ENCODE data around the gene HIF1AN.

The HIF1AN gene

GRCh38 chr10:100535715-100536353 lies at the start of gene HIF1AN:
Gene HIF1AN, plus strand, starts transcription at chr10:100535943. Its CDS starts 16 bp downstream, at chr10:100535959.
- DNase-seq (ENCODE audit: low spot score): peak; percentile 97

DNA sequence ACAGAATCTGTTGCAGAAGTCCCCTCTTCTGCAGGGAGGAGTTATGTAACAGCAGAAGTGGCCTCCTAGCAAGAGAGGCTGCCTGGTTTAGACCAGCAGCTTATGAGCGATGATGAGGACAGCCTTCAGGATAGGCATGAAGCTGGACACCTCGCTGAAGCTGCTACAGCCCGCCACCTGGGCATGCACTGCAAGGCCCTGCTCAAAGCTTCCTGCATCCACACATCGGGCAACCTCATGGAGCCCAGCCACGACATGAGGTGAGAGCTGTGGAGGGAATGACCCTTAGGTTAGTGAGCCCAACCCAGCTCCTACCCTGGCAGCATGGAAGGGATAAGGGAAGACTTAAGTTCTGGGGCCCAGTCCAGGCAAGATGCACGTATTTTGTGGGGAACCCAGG lies 48.2 kb upstream of the HIF1AN start:
- DNase-seq (ENCODE audit: low spot score): no peak

- DNase-seq (ENCODE audit: low spot score): no peak
These were observed 46.3 kb upstream of the HIF1AN start for GRCh38 chr10:100489396-100489795.

GRCh38 chr10:100490531-100490930 lies 45.2 kb upstream of the HIF1AN start:
- DNase-seq (ENCODE audit: low spot score): no peak

DNA sequence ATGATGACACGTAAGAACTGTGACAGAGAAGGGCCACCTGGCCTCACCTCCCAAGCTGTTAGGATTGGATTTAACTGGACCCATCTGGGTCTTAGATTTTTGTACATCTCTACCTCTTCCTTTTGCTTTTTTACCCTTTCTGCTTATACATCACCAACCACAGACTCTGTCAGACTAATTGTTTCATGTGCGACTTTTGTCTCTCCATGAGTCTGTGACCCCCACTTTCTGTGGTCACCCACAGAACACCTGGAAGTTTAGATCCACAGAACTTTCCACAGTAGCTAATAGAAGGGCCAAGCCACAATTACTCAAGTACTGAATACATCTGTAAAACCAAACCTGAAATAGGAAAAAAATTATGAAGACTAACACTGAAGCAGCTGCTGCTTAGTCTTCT lies 39.2 kb upstream of the HIF1AN start:
- DNase-seq (ENCODE audit: low spot score): no peak

DNA sequence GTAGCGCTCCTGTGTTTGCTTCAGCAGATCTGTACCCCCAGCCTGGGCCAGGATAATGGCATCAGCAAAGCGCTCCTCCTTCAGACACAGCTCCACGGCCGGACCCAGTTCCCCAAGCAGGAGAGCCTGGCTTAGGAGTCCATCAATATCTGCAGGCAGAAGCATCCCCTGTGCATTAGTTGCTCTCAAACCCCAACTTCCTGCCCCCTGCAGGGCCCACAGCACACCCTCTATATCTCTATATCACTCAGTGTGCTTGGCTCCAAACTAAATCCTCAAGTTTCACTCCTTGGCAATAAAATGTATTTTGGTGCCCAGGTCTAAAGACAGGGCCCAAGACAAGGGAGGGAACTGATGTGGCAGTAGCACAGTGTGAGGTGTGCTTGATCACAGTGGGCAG lies 37.7 kb upstream of the HIF1AN start:
- no peak for DNase-seq (ENCODE audit: low spot score)

DNA sequence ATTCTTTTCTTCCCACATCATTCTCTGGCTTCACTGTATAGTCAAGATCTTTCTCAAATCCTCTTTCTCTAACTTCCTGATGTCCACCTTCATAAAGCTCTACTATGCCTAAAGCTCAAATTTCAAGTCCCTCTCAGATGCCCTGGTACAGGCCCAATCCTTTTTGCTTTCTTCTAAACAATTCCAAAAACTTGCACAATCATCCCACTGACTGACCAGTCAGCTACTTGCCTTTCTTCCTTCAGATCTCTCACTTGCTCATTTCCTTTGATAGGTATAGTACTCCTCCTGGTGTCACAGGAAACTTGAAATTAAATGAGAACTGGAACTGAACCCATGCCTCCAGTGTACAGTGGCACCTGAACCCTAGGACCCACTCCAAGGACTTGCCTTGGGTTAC lies 34.3 kb upstream of the HIF1AN start:
- DNase-seq (ENCODE audit: low spot score): no peak

DNA sequence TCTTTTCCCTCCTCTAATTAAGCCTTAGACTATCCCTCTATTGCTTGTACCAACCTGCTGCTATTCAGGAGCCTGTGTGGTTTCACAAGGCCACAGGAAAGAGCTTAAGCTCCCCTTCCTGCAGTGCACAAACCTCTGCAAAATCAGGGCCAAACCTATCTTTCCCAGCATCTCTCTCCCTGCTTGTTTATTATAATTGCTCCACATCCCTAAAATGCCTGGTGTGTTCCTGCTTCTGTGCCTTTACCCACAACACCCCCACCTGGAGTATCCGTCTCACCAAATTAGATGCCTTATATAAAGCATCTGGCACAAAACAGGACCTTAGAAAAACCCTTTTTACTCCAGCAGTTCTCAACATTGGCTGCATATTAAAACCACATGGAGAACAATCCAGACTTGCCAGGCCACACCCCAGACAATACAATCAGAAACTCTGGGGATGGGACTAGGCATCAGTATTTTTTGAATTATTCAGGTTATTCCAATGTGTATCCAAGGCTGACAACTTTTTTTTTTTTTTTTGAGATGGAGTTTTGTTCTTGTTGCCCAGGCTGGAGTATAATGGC lies 32.7 kb upstream of the HIF1AN start:
- no peak for DNase-seq (ENCODE audit: low spot score)

DNA sequence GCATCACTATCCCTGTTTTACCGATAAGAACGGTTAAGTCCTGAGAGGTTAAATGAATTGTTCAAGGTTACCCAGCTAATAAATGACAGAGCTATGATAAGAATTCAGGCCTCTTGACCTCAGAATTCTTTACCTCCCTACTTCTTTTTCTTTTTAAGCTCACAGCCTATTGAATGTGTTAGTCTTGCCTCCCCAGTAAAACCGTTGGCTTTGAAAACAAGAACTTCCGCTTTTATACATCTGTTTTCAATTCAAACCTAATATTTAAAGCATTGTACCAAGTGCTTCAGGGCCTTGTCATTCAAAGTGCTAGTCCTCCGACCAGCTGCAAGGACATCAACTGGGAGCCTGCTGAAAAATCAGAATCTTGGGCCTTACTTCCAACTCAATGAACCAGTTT lies 31.6 kb upstream of the HIF1AN start:
- DNase-seq (ENCODE audit: low spot score): no peak

GRCh38 chr10:100505164-100505563 lies 30.6 kb upstream of the HIF1AN start:
- DNase-seq (ENCODE audit: low spot score): no peak

- DNase-seq (ENCODE audit: low spot score): peak; percentile 80
These were observed 29.0 kb upstream of the HIF1AN start for GRCh38 chr10:100506596-100507356.

GRCh38 chr10:100507357-100507732 lies 28.4 kb upstream of the HIF1AN start:
- no peak for DNase-seq (ENCODE audit: low spot score)

GRCh38 chr10:100508266-100508665 lies 27.5 kb upstream of the HIF1AN start:
- DNase-seq (ENCODE audit: low spot score): no peak

DNA sequence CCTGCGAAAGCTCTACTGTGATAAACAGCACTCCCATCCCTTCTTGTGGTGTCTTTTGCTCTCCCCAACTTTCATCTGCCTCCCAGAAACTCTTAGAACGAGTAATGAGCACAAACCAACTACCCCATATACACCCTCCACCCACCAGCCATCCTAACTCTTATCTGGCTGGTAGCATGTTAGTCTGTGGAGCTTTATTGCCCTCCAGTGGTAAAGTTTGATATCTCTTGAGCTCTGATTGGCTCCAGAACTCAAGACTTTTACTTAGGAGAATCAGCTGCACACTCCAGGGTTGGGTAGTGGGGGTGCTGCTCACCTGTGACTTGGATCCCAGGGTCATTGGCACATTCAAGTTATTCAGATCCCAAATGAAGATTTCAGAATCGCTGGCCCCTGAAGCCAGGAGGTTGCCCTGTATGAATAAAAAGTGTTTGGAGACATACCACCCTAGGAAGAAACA lies 27.0 kb upstream of the HIF1AN start:
- peak; percentile 58 for DNase-seq (ENCODE audit: low spot score)

GRCh38 chr10:100509241-100509840 lies 26.4 kb upstream of the HIF1AN start:
- DNase-seq (ENCODE audit: low spot score): no peak

DNA sequence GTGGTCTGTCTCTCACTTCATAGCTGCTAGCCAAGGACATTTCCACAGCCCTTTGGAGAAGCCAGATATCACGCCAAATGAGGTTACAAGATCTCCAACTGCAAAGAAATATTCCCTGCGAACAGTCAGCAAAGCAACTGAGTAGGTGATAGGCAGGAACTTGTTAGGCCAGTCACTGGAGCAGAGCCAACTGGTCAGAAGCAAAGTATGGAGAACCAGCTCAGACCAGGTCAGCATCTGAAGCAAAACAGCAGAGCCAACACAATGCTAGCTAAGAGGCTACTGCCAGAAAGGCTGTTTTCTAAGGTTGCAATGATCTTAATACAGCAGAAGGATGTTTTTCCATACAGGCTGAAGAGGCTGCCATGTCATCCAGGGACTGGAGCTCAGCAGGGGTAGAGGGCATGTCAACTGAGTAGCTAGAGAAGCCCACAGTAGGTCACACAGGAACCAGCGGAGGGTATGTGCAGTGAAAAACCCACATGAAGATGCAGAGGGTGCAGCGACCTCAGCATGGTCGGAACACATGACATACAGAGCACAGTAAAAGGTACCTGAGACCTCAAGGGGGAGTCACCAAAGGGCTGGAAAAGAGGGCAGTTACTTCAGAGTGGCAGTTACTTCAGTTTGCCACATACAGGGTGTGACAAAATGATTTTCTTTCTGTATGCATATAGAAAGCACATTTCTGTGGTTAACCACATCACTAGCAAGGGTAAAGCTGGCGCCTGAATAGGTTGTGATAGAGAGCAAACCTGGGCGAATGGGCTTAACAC lies 25.0 kb upstream of the HIF1AN start:
- no peak for DNase-seq (ENCODE audit: low spot score)

GRCh38 chr10:100515612-100516011 lies 20.1 kb upstream of the HIF1AN start:
- no peak for DNase-seq (ENCODE audit: low spot score)

DNA sequence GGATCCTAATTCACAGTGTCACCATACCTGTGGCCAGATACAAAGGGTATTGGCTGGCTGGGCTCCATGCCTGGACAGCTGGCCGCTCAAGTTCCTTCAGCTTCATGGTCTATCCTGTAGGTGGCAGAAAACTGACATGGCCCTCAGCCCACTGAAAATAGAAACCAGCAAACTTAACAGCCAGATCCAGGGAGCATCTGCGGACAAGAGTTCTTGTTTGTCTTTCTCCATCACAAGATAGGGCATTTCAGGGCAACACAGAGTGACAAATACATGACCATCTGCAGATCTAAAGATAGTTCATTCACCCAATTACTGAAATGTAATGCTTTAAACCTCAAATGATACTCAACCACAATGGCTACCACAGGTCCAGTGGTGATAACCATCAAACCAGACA lies 18.9 kb upstream of the HIF1AN start:
- DNase-seq (ENCODE audit: low spot score): no peak

GRCh38 chr10:100518761-100519241 lies 16.9 kb upstream of the HIF1AN start:
- peak; percentile 70 for DNase-seq (ENCODE audit: low spot score)

DNA sequence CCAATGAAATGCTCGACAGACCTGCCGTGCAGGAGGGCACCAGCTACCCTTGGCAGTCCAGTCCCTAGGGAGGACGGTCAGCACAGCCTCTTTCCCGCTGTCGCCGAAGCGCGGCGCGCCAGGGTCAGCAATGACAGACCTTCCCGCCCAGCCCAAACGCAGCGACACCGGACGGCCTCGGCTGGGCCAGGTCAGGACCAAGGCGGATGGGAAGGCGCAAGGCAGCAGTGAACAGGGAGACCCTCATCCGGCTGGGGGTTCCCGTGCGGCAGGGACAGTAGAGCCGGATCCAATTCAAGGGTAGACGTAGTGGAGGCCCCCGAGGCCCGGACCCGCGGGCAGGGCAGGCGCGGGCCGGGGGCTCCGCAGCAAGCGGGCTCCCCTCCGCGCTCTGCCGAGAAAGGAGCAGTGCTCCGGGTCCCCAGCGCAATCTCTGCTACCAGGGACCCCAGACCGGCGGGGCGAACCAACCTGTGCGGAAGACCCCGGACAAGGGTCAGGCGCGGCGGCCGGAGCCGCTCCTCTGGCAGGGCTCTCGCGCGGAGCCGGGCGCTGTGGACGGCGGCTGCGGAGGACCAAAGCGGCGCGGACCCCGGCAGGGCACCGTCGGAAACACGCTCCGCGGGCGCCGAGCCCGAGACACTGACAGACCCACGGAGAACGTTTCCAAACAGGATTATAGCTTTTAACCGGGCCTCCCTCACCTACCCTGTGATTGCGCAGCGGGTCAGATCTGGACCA lies 16.3 kb upstream of the HIF1AN start, which contains the start of gene SEC31B:
Gene SEC31B, minus strand, starts transcription at position 551 of the 741 bp plus-strand sequence. CDS start 2,909 bp downstream, outside the sequence.
- DNase-seq (ENCODE audit: low spot score): no peak

DNA sequence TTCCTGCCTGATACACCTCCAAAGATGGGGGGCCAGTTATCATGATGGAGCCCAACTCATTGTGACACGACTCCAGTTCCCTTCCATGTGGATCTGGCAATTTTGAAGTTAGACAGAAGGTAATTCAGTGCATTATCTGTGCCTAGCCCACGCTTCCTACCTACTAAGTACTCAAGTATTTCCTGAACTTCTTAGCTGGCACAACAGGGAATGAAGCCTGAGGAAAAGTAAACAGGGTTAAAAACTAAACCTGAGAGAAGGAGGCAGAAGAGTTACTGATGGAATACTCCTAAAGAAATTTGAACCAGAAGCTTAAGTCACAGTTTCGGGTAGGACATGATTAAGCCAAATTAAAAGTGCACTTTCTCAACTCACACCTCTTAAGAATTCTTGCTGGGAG lies 14.9 kb upstream of the HIF1AN start:
- peak; percentile 30 for DNase-seq (ENCODE audit: low spot score)
